ENCODE measurements around the gene POLR3F. TPM values are rescaled to one million over a fixed set of nuclear protein-coding genes. Genes with fewer than 3 reads are reported as not detected.

The POLR3F gene
- total and polyA plus RNA-seq, 9 of the 15 experiments (the other 6 are each of a cell fraction or from before 2014, with no cell fraction given): 7.0 to 15.0 (median 9.6) TPM

GRCh38 chr20:18466894-18467730 is at the start of gene POLR3F, which contains the start of gene DZANK1 (continued):
- no peak for TF ChIP-seq BCLAF1 (IDR thresholded peaks at IDR 0.05; ENCODE audit: borderline replicate concordance in 1 of 2, control insufficient read depth in 1 of 2, low read depth in 2 of 2, low read length in 1 of 2)
- peak; percentile 48; the same call in 1 of the 2 replicates for TF ChIP-seq ATF7 (IDR thresholded peaks at IDR 0.05)
- TF ChIP-seq ZNF121 (CRISPR knock-in tag; conservative IDR thresholded peaks at IDR 0.05): no peak
- TF ChIP-seq ZNF507 (tag; conservative IDR thresholded peaks at IDR 0.05): no peak
- no peak for TF ChIP-seq CBX1 (IDR thresholded peaks at IDR 0.05; ENCODE audit: low read depth)
- no peak for TF ChIP-seq BCL6 (CRISPR knock-in tag; IDR thresholded peaks at IDR 0.05)
- no peak for TF ChIP-seq MXD1 (CRISPR knock-in tag; IDR thresholded peaks at IDR 0.05; ENCODE audit: borderline replicate concordance, poor library complexity, severe bottlenecking)
- TF ChIP-seq ZNF263 (CRISPR knock-in tag; IDR thresholded peaks at IDR 0.05; ENCODE audit: borderline replicate concordance): no peak
- TF ChIP-seq ZNF609 (CRISPR knock-in tag; IDR thresholded peaks at IDR 0.05; ENCODE audit: borderline replicate concordance): no peak
- no peak for TF ChIP-seq RBM34 (IDR thresholded peaks at IDR 0.05; ENCODE audit: borderline replicate concordance, insufficient read depth, low read length)
- TF ChIP-seq NR0B1 (IDR thresholded peaks at IDR 0.05; ENCODE audit: partially characterized antibody): no peak
- no peak for TF ChIP-seq SRSF3 (IDR thresholded peaks at IDR 0.05; ENCODE audit: insufficient read depth, low read length)
- no peak for TF ChIP-seq CBFB (CRISPR knock-in tag; IDR thresholded peaks at IDR 0.05)
- TF ChIP-seq RB1 (IDR thresholded peaks at IDR 0.05; ENCODE audit: low read depth): peak; percentile 67
